Neural cell (in vitro differentiated cells): ENCODE results near the gene B4GALT1. TPM values are rescaled to one million over a fixed set of nuclear protein-coding genes. Genes with fewer than 3 reads are reported as not detected.

Experiments
- H2AFZ ChIP-seq: fragments of 200-600, 300-800 bp; sonication (generic), shearing (Covaris generic); 2 replicates; pipeline ENCODE4 v1.6.0; 2014; ENCODE audit warnings: low read depth, mild to moderate bottlenecking, antibody characterized with exemption, low read length, moderate library complexity
- H3F3A ChIP-seq: fragments of 200-600 bp; shearing (Covaris generic); 2 replicates; pipeline ENCODE4 v1.6.1; 2016; ENCODE audit warnings: mild to moderate bottlenecking, moderate library complexity, mixed read lengths, antibody characterized with exemption, low read length; ENCODE audit not compliant: insufficient read depth, poor library complexity, severe bottlenecking
- H3K27ac ChIP-seq: fragments of 200-600, 300-800 bp; sonication (generic), shearing (Covaris generic); 2 replicates; pipeline ENCODE4 v1.5.1; 2014; ENCODE audit warnings: mild to moderate bottlenecking, low read length, moderate library complexity
- H3K27me3 ChIP-seq: fragments of 300-800, 200-600 bp; sonication (generic), shearing (Covaris generic); 2 replicates; pipeline ENCODE4 v1.6.0; 2014; ENCODE audit warnings: mild to moderate bottlenecking, low read depth, low read length, moderate library complexity; ENCODE audit not compliant: insufficient read depth
- H3K36me3 ChIP-seq: fragments of 300-800, 200-600 bp; sonication (generic), shearing (Covaris generic); 2 replicates; pipeline ENCODE4 v1.5.1; 2014; ENCODE audit warnings: mild to moderate bottlenecking, antibody characterized with exemption, low read length, moderate library complexity; ENCODE audit not compliant: insufficient read depth
- H3K4me2 ChIP-seq: fragments of 300-800, 200-600 bp; sonication (generic), shearing (Covaris generic); 2 replicates; pipeline ENCODE4 v1.6.0; 2014; ENCODE audit warnings: mild to moderate bottlenecking, low read length
- H3K4me3 ChIP-seq: fragments of 300-800, 200-600 bp; sonication (generic), shearing (Covaris generic); 2 replicates; pipeline ENCODE4 v1.5.1; 2014; ENCODE audit warnings: mild to moderate bottlenecking, low read length, moderate library complexity
- H3K79me2 ChIP-seq: fragments of 200-600 bp; shearing (Covaris generic); replicated peaks from 2 replicates; pipeline ENCODE4 v1.6.0; 2014; ENCODE audit warnings: mild to moderate bottlenecking, low read length, moderate library complexity; ENCODE audit not compliant: insufficient read depth
- H3K9ac ChIP-seq: fragments of 300-800, 200-600 bp; sonication (generic), shearing (Covaris generic); 2 replicates; pipeline ENCODE4 v1.6.1; 2016; ENCODE audit warnings: mild to moderate bottlenecking, low read length, mixed read lengths
- H3K9me2 ChIP-seq: fragments of 200-600 bp; shearing (Covaris generic); 2 replicates; pipeline ENCODE4 v1.6.1; 2016; ENCODE audit warnings: mild to moderate bottlenecking, low read length, mixed read lengths; ENCODE audit not compliant: insufficient read depth
- H3K9me3 ChIP-seq: fragments of 200-600, 300-800 bp; sonication (generic), shearing (Covaris generic); 2 replicates; pipeline ENCODE4 v1.6.1; 2016; ENCODE audit warnings: mild to moderate bottlenecking, mixed run types, low read length, moderate library complexity, mixed read lengths
- H4K20me1 ChIP-seq: fragments of 200-600 bp; shearing (Covaris generic); 2 replicates; pipeline ENCODE4 v1.6.1; 2016; ENCODE audit warnings: mild to moderate bottlenecking, mixed run types; ENCODE audit not compliant: insufficient read depth
- CTCF ChIP-seq: fragments of 450-650 bp; IDR thresholded peaks from 2 replicates; pipeline ENCODE4 v1.5.1; 2014; ENCODE audit warnings: antibody characterized with exemption, mild to moderate bottlenecking, moderate library complexity; ENCODE audit not compliant: poor library complexity, severe bottlenecking
- EP300 ChIP-seq: fragments of 450-650 bp; conservative IDR thresholded peaks from 2 replicates; pipeline ENCODE4 v1.6.1; 2014; ENCODE audit warnings: antibody characterized with exemption, mild to moderate bottlenecking, moderate library complexity; ENCODE audit not compliant: poor library complexity, severe bottlenecking
- EZH2 ChIP-seq: fragments of 200-600, 300-800 bp; shearing (Covaris generic), sonication (generic); IDR thresholded peaks from 2 replicates; pipeline ENCODE4 v1.6.1; 2014; ENCODE audit warnings: antibody characterized with exemption, low read length, borderline replicate concordance, mild to moderate bottlenecking; ENCODE audit not compliant: insufficient read depth, poor library complexity, severe bottlenecking
- MXI1 ChIP-seq: fragments of 450-650 bp; conservative IDR thresholded peaks from 2 replicates; pipeline ENCODE4 v1.6.1; 2014; ENCODE audit warnings: antibody characterized with exemption, mild to moderate bottlenecking; ENCODE audit not compliant: poor library complexity, severe bottlenecking
- RAD21 ChIP-seq: fragments of 450-650 bp; conservative IDR thresholded peaks from 2 replicates; pipeline ENCODE4 v1.6.1; 2014; ENCODE audit warnings: antibody characterized with exemption, mild to moderate bottlenecking, moderate library complexity
- REST ChIP-seq: IDR thresholded peaks from 2 replicates; pipeline ENCODE4 v1.6.1; 2012; ENCODE audit warnings: borderline replicate concordance
- SMC3 ChIP-seq: fragments of 450-650 bp; conservative IDR thresholded peaks from 2 replicates; pipeline ENCODE4 v1.6.1; 2014; ENCODE audit warnings: antibody characterized with exemption, mild to moderate bottlenecking, moderate library complexity; ENCODE audit not compliant: poor library complexity
- TAF1 ChIP-seq: IDR thresholded peaks from 2 replicates; pipeline ENCODE4 v1.6.1; 2012; ENCODE audit warnings: low read depth
- polyA plus RNA-seq: library from polyadenylated mRNA; depleted of rRNA; stranded (reverse); fragments of >200 nt; gene quantifications from 2 replicates; pipeline ENCODE4 v1.2.3, GENCODE V29; 2014

B4GALT1 gene
- polyA plus RNA-seq, 1 donor from 2014 or later, result 0.41 TPM

GRCh38 chr9:33124751-33125381 is 42.3 kb downstream of the B4GALT1 start:
- Histone ChIP-seq H3K36me3 (no peaks in the 10 kb centered on the region), H3F3A (no peaks in the 10 kb centered on the region), H3K79me2 (no peaks in the 10 kb centered on the region), H3K4me2 (no peak overlapping the region), H3K9me3 (no peaks in the 10 kb centered on the region), H3K27me3 (no peaks in the 10 kb centered on the region), H3K9me2 (no peaks in the 10 kb centered on the region), H3K4me3 (no peak overlapping the region), H4K20me1 (no peaks in the 10 kb centered on the region), H2AFZ (no peak overlapping the region), H3K9ac (no peak overlapping the region), H3K27ac (no peak overlapping the region)
- TF ChIP-seq RAD21 (no peak), MXI1 (no peak), CTCF (no peak), EP300 (no peak), SMC3 (no peak), TAF1 (no peak)

GRCh38 chr9:33124046-33124445 is 43.1 kb downstream of the B4GALT1 start:
- Histone ChIP-seq H3K27ac (no peak overlapping the region), H3K9me2 (no peaks in the 10 kb centered on the region), H3K27me3 (no peaks in the 10 kb centered on the region), H3F3A (no peaks in the 10 kb centered on the region), H3K4me2 (no peak overlapping the region), H3K9me3 (no peaks in the 10 kb centered on the region), H3K9ac (no peak overlapping the region), H3K79me2 (no peaks in the 10 kb centered on the region), H3K4me3 (no peak overlapping the region), H4K20me1 (no peaks in the 10 kb centered on the region), H2AFZ (no peak overlapping the region), H3K36me3 (no peaks in the 10 kb centered on the region)
- TF ChIP-seq MXI1 (no peak), REST (no peak), RAD21 (no peak), EZH2 (no peak)
